Tibial nerve (tissue), 4 donors: ENCODE results near the gene ITPKC.
A peak's percentile ranks its signal among the peaks of the same experiment; 100 is the strongest.

Experiments used
- EP300 ChIP-seq, 2 donors: sonication (generic); formaldehyde crosslinking; IDR thresholded peaks; one replicate each; pipeline ENCODE4 v1.6.1; 2017; ENCODE audit warnings: antibody characterized with exemption in 2 of 2, mild to moderate bottlenecking in 1 of 2
- POLR2A ChIP-seq, 2 donors: fragments of 450-650 bp; IDR thresholded peaks; one replicate each; pipeline ENCODE4 v1.6.1; 2017; ENCODE audit warnings: antibody characterized with exemption in 2 of 2, mild to moderate bottlenecking in 2 of 2, moderate library complexity in 2 of 2
- TF ChIP-seq, protein P1 (sequence below), 5 experiments: fragments of 200-600 bp in 3 of 5; fragments of 450-650 bp in 2 of 5; sonication (generic) in 3 of 5; IDR thresholded peaks; one replicate each; pipeline ENCODE4 v1.5.1; 2016 to 2019; ENCODE audit warnings: antibody characterized with exemption in 5 of 5, mild to moderate bottlenecking in 3 of 5, moderate library complexity in 2 of 5

DNA sequence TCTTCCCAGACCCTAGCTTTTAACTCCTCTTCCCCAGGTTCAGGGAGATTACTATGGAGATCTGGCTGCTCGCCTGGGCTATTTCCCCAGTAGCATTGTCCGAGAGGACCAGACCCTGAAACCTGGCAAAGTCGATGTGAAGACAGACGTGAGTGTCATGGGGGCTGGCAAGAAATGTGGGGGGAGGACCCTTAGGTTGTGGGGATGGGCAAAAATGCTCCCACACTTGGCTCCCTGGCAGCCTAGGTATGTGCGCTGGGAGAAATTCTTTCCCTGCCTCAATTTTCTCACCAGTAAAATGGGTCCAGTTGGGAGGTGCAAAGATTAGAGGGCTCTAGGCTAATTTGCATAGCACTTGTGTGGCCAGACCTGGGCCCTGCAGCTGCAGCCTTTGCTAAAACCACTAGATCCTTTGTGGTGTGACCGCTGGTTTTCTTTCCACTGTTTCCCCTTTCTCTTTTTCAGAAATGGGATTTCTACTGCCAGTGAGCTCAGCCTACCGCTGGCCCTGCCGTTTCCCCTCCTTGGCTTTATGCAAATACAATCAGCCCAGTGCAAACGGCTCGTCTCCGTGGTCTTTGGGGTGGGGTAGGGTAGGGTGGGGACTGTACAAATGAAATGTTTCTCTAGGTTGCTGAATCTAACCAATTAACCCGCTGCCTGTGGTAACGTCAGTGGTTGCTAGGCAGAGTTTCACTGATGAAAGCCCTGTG, 60.2 kb downstream of the ITPKC start:
- TF ChIP-seq POLR2A (IDR thresholded peaks at IDR 0.05) (no peak), EP300 (IDR thresholded peaks at IDR 0.05) (no peak)
- TF ChIP-seq, protein P1, sequence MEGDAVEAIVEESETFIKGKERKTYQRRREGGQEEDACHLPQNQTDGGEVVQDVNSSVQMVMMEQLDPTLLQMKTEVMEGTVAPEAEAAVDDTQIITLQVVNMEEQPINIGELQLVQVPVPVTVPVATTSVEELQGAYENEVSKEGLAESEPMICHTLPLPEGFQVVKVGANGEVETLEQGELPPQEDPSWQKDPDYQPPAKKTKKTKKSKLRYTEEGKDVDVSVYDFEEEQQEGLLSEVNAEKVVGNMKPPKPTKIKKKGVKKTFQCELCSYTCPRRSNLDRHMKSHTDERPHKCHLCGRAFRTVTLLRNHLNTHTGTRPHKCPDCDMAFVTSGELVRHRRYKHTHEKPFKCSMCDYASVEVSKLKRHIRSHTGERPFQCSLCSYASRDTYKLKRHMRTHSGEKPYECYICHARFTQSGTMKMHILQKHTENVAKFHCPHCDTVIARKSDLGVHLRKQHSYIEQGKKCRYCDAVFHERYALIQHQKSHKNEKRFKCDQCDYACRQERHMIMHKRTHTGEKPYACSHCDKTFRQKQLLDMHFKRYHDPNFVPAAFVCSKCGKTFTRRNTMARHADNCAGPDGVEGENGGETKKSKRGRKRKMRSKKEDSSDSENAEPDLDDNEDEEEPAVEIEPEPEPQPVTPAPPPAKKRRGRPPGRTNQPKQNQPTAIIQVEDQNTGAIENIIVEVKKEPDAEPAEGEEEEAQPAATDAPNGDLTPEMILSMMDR (IDR thresholded peaks at IDR 0.05) = peak in 1 of 5 experiments; percentile 9
